ENCODE measurements around the gene MTR. TPM values are rescaled to one million over a fixed set of nuclear protein-coding genes. Genes with fewer than 3 reads are reported as not detected.
A peak's percentile ranks its signal among the peaks of the same experiment; 100 is the strongest.

Gene MTR
- total RNA-seq, 4 donors from 2014 or later: 42.3 to 55.3 (median 44.7) TPM

GRCh38 chr1:236864211-236864610 lies 69.1 kb downstream of the MTR start:
- Histone ChIP-seq H3K27me3 (no peaks in the 10 kb centered on the region), H3K36me3 (peaks cover 0 to 82% (median 3%) of the 10 kb centered on the region in 3 donors), H3K9me3 (no peaks in the 10 kb centered on the region), H3K27ac (no peak overlapping the region), H3K4me1 (peaks cover 0 to 21% (median 3%) of the 10 kb centered on the region in 4 donors), H3K4me3 (no peak overlapping the region)
- DNase-seq (ENCODE audit: low spot score in 2 of 2): no peak
- TF ChIP-seq EP300 (IDR thresholded peaks at IDR 0.05) (no peak), POLR2A (IDR thresholded peaks at IDR 0.05) (no peak)
- TF ChIP-seq, protein P1, sequence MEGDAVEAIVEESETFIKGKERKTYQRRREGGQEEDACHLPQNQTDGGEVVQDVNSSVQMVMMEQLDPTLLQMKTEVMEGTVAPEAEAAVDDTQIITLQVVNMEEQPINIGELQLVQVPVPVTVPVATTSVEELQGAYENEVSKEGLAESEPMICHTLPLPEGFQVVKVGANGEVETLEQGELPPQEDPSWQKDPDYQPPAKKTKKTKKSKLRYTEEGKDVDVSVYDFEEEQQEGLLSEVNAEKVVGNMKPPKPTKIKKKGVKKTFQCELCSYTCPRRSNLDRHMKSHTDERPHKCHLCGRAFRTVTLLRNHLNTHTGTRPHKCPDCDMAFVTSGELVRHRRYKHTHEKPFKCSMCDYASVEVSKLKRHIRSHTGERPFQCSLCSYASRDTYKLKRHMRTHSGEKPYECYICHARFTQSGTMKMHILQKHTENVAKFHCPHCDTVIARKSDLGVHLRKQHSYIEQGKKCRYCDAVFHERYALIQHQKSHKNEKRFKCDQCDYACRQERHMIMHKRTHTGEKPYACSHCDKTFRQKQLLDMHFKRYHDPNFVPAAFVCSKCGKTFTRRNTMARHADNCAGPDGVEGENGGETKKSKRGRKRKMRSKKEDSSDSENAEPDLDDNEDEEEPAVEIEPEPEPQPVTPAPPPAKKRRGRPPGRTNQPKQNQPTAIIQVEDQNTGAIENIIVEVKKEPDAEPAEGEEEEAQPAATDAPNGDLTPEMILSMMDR (IDR thresholded peaks at IDR 0.05): no peak
- WGBS, 2 donors: 95 to 97% methylated on average over 3 of the region's 3 CpGs

GRCh38 chr1:236864996-236865817 lies 70.1 kb downstream of the MTR start:
- Histone ChIP-seq H3K27ac (no peak overlapping the region), H3K4me3 (no peak overlapping the region), H3K4me1 (peaks cover 0 to 21% (median 3%) of the 10 kb centered on the region in 4 donors), H3K9me3 (no peaks in the 10 kb centered on the region), H3K27me3 (no peaks in the 10 kb centered on the region), H3K36me3 (peaks cover 0 to 81% (median 3%) of the 10 kb centered on the region in 3 donors)
- WGBS, 2 donors: 85 to 90% methylated on average over 3 of the region's 3 CpGs
- DNase-seq (ENCODE audit: low spot score in 2 of 2): no peak
- TF ChIP-seq, protein P1 (IDR thresholded peaks at IDR 0.05): no peak
- TF ChIP-seq POLR2A (IDR thresholded peaks at IDR 0.05): no peak
- no peak for TF ChIP-seq EP300 (IDR thresholded peaks at IDR 0.05)

DNA sequence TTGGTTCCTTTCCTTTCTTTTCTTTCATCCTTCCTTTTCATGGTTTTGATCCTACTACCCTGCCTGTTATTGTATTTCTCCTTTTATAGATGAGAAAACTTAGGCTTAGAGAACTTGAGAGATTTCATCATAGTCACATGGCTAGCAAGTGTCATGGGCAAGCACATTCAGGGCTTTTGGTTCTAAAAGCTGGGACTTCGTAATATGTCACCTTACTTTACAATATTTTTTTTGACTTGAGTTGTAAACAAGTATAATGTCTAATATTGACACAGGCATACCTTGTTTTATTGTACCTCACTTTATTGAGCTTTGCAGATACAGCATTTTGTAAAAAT lies 70.7 kb downstream of the MTR start:
- H3K27me3 ChIP-seq: no peaks in the 10 kb centered on the region
- H3K27ac ChIP-seq: no peak overlapping the region
- no peaks in the 10 kb centered on the region for H3K9me3 ChIP-seq
- peaks cover 0 to 21% (median 3%) of the 10 kb centered on the region in 4 donors for H3K4me1 ChIP-seq
- H3K36me3 ChIP-seq: peaks cover 0 to 80% (median 3%) of the 10 kb centered on the region in 3 donors
- no peak for DNase-seq (ENCODE audit: low spot score in 2 of 2)
- WGBS, 2 donors: 92 to 97% methylated on average over 1 of the region's 1 CpG
- TF ChIP-seq EP300 (IDR thresholded peaks at IDR 0.05) (no peak), POLR2A (IDR thresholded peaks at IDR 0.05) (no peak)
- TF ChIP-seq, protein P1 (IDR thresholded peaks at IDR 0.05): no peak
- no peak overlapping the region for H3K4me3 ChIP-seq

- Histone ChIP-seq H3K27ac (no peak overlapping the region), H3K4me3 (no peak overlapping the region), H3K4me1 (no peaks in the 10 kb centered on the region), H3K9me3 (no peaks in the 10 kb centered on the region), H3K27me3 (no peaks in the 10 kb centered on the region), H3K36me3 (peaks cover 0 to 75% (median 3%) of the 10 kb centered on the region in 3 donors)
- DNase-seq (ENCODE audit: low spot score in 2 of 2): no peak
- 93 to 95% methylated on average over 6 of the region's 6 CpGs for WGBS, 2 donors
- TF ChIP-seq EP300 (IDR thresholded peaks at IDR 0.05) (no peak), POLR2A (IDR thresholded peaks at IDR 0.05) (no peak)
- TF ChIP-seq, protein P1 (IDR thresholded peaks at IDR 0.05): peak; percentile 40 to 78 (median 51)
Measured at GRCh38 chr1:236868625-236869467, 73.8 kb downstream of the MTR start.

DNA sequence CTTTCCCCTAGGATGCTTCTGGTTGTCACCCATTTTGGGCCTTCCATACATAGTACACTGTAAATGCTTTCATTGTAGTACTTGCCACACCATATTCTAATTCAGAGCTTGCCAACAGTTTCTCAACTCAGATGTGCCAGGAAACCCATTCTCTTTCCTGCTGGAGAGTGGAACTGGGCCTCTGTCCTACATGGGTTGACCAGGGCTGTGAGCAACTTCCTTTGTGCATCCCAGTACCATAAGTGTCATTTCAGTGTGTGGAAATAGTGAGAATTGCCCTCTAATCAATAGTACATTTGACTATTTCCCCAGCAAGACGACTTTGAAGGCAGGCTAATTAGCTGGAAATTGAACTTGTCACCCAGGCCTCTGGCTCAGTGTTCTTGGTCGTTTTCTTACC lies 74.8 kb downstream of the MTR start:
- Histone ChIP-seq H3K4me1 (no peaks in the 10 kb centered on the region), H3K27ac (no peak overlapping the region), H3K36me3 (peaks cover 0 to 75% (median 7%) of the 10 kb centered on the region in 3 donors), H3K27me3 (no peaks in the 10 kb centered on the region), H3K4me3 (no peak overlapping the region), H3K9me3 (no peaks in the 10 kb centered on the region)
- WGBS, 2 donors: 53 to 73% methylated on average over 2 of the region's 2 CpGs
- no peak for DNase-seq (ENCODE audit: low spot score in 2 of 2)
- TF ChIP-seq, protein P1 (IDR thresholded peaks at IDR 0.05): no peak
- no peak for TF ChIP-seq EP300 (IDR thresholded peaks at IDR 0.05)

Measured in tibial nerve (tissue), 4 donors.